ENCODE data around the gene GNA15.

- TF ChIP-seq CTCF (IDR thresholded peaks at IDR 0.05; ENCODE audit: low read length) (no peak), EZH2 (IDR thresholded peaks at IDR 0.05; ENCODE audit: borderline replicate concordance, low read length) (no peak)
Observed at GRCh38 chr19:3113100-3114017, 22.5 kb upstream of the GNA15 start.
